Measurements from ENCODE around the gene PRKCD. TPM values are rescaled to one million over a fixed set of nuclear protein-coding genes. Genes with fewer than 3 reads are reported as not detected.

The PRKCD gene
- total RNA-seq, 2 donors from 2014 or later = 11.1 to 14.8 TPM

- no peaks in the 10 kb centered on the region for H3K4me1 ChIP-seq
- TF ChIP-seq CTCF (IDR thresholded peaks at IDR 0.05) = no peak
- no peak for DNase-seq (ENCODE audit: low spot score)
- H3K4me3 ChIP-seq = no peak overlapping the region
- H3K9me3 ChIP-seq = no peaks in the 10 kb centered on the region
- peaks cover 100% of the 10 kb centered on the region for H3K36me3 ChIP-seq
- no peak overlapping the region for H3K27ac ChIP-seq
- H3K27me3 ChIP-seq = no peaks in the 10 kb centered on the region
Observed at GRCh38 chr3:53229171-53229570, 68.2 kb downstream of the PRKCD start.

GRCh38 chr3:53229606-53230005, 68.6 kb downstream of the PRKCD start:
- Histone ChIP-seq H3K27me3 (no peaks in the 10 kb centered on the region), H3K9me3 (no peaks in the 10 kb centered on the region), H3K4me3 (no peak overlapping the region), H3K27ac (no peak overlapping the region), H3K4me1 (no peaks in the 10 kb centered on the region), H3K36me3 (peaks cover 100% of the 10 kb centered on the region)
- no peak for DNase-seq (ENCODE audit: low spot score)
- TF ChIP-seq CTCF (IDR thresholded peaks at IDR 0.05) = no peak

GRCh38 chr3:53230041-53230621, 69.1 kb downstream of the PRKCD start:
- peaks cover 100% of the 10 kb centered on the region for H3K36me3 ChIP-seq
- TF ChIP-seq CTCF (IDR thresholded peaks at IDR 0.05) = no peak
- H3K4me3 ChIP-seq = no peak overlapping the region
- DNase-seq (ENCODE audit: low spot score) = no peak
- H3K9me3 ChIP-seq = no peaks in the 10 kb centered on the region
- no peaks in the 10 kb centered on the region for H3K4me1 ChIP-seq
- no peaks in the 10 kb centered on the region for H3K27me3 ChIP-seq
- H3K27ac ChIP-seq = no peak overlapping the region

- peaks cover 99% of the 10 kb centered on the region for H3K36me3 ChIP-seq
- no peak for DNase-seq (ENCODE audit: low spot score)
- H3K27me3 ChIP-seq = no peaks in the 10 kb centered on the region
- H3K27ac ChIP-seq = no peak overlapping the region
- H3K4me1 ChIP-seq = peaks cover 0 to 5% of the 10 kb centered on the region in 2 donors
- TF ChIP-seq CTCF (IDR thresholded peaks at IDR 0.05) = no peak
- H3K4me3 ChIP-seq = no peak overlapping the region
- H3K9me3 ChIP-seq = no peaks in the 10 kb centered on the region
Observed at GRCh38 chr3:53230789-53231188, 69.8 kb downstream of the PRKCD start.

- Histone ChIP-seq H3K4me3 (no peak overlapping the region), H3K27ac (peak overlapping the region in 1 of 2 donors; percentile 19), H3K4me1 (peaks cover 0 to 15% of the 10 kb centered on the region in 2 donors), H3K27me3 (no peaks in the 10 kb centered on the region), H3K36me3 (peaks cover 88% of the 10 kb centered on the region), H3K9me3 (no peaks in the 10 kb centered on the region)
- TF ChIP-seq CTCF (IDR thresholded peaks at IDR 0.05) = peak in 1 of 2 donors; percentile 29
- DNase-seq (ENCODE audit: low spot score) = no peak
Observed at GRCh38 chr3:53231532-53232511, 70.8 kb downstream of the PRKCD start.
